GM20000 (cell line): Measurements from ENCODE around the gene TMEM129.

Source experiments
- DNase-seq: peaks from one replicate; pipeline ENCODE4 v3.0.0; 2012; ENCODE audit warnings: low spot score
- CTCF ChIP-seq: IDR thresholded peaks from 2 replicates; pipeline ENCODE4 v1.5.1; 2012; ENCODE audit warnings: mild to moderate bottlenecking, control low read depth; ENCODE audit errors: extremely low read depth, missing control alignments

Gene TMEM129

GRCh38 chr4:1743975-1744374 is 22.9 kb upstream of the TMEM129 start:
- no peak for TF ChIP-seq CTCF
- DNase-seq, result no peak

- TF ChIP-seq CTCF, result no peak
- DNase-seq, result no peak
These were observed 22.4 kb upstream of the TMEM129 start for GRCh38 chr4:1743551-1743950.

- no peak for DNase-seq
- TF ChIP-seq CTCF, result no peak
These were observed 20.1 kb upstream of the TMEM129 start for GRCh38 chr4:1741208-1741607.

GRCh38 chr4:1740021-1740545 is 19.0 kb upstream of the TMEM129 start:
- DNase-seq, result no peak
- no peak for TF ChIP-seq CTCF

- no peak for TF ChIP-seq CTCF
These were observed 18.2 kb upstream of the TMEM129 start for GRCh38 chr4:1739358-1739757.

GRCh38 chr4:1738410-1738809 is 17.3 kb upstream of the TMEM129 start:
- DNase-seq, result no peak
- no peak for TF ChIP-seq CTCF

More at GRCh38 chr4:1739358-1739757, 18.2 kb upstream of the TMEM129 start:
- no peak for DNase-seq

- no peak for DNase-seq
- no peak for TF ChIP-seq CTCF
These were observed 16.5 kb upstream of the TMEM129 start for GRCh38 chr4:1737666-1738065.
